ENCODE measurements around the gene SP1.
"Not testable (repeated sequence)": the region's sequence is repeated elsewhere in the genome, so short reads cannot be mapped to it uniquely, and the experiment has no call there.

Gene SP1

GRCh38 chr12:53430116-53430515 lies 50.1 kb downstream of the SP1 start:
- ChIA-PET CTCF (interaction anchor here (2.1 to 12.8 kb wide), 3 partner anchors 9 to 109 kb away, joined by 10 to 593 read pairs (median 63); partner anchors contain the start of genes AAAS and AMHR2), POLR2A (no interaction called here)
- no peak for DNase-seq (ENCODE audit: low read depth, low spot score)
- no peak for TF ChIP-seq CTCF (IDR thresholded peaks at IDR 0.05; ENCODE audit: insufficient read depth, low read length, missing control alignments)
- no peak overlapping the region for H3K4me3 ChIP-seq (ENCODE audit: low read depth, low read length)

- CTCF ChIA-PET, result interaction anchor here (0.8 to 12.8 kb wide), 4 partner anchors 10 to 110 kb away, joined by 4 to 593 read pairs (median 36); partner anchors contain the start of genes AAAS and AMHR2
- DNase-seq (ENCODE audit: low read depth, low spot score), result no peak
- POLR2A ChIA-PET, result interaction anchor here (0.7 kb wide), 1 partner anchor 10 kb away, joined by 3 read pairs; the partner anchor contains the start of gene PRR13
Measured at GRCh38 chr12:53431187-53431586, 51.2 kb downstream of the SP1 start.

DNA sequence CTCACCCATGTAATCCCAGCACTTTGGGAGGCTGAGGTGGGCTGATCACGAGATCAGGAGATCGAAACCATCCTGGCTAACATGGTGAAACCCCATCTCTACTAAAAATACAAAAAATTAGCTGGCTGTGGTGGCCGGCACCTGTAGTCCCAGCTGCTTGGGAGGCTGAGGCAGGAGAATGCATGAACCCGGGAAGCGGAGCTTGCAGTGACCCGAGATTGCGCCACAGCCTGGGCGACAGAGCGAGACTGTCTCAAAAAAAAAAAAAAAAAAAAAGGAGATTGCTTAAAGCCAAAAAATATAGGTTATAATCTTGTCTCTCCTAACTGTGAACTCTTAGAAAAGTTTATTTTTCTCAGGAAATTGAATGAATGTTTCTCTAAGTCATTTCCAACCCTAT lies 55.4 kb downstream of the SP1 start:
- CTCF ChIA-PET, result interaction anchor here (1.1 to 3.3 kb wide), 3 partner anchors 10 to 83 kb away, joined by 3 to 13 read pairs (median 6); no protein-coding TSS in a partner anchor
- POLR2A ChIA-PET; DNase-seq (ENCODE audit: low read depth, low spot score); H3K4me3 ChIP-seq (ENCODE audit: low read depth, low read length): not testable (repeated sequence)

More at GRCh38 chr12:53431187-53431586, 51.2 kb downstream of the SP1 start:
- H3K4me3 ChIP-seq (ENCODE audit: low read depth, low read length), result no peak overlapping the region
- TF ChIP-seq CTCF (IDR thresholded peaks at IDR 0.05; ENCODE audit: insufficient read depth, low read length, missing control alignments), result no peak

- not testable (repeated sequence) for DNase-seq (ENCODE audit: low read depth, low spot score); H3K4me3 ChIP-seq (ENCODE audit: low read depth, low read length)
- POLR2A ChIA-PET, result interaction anchor here (2.1 kb wide), 1 partner anchor 11 kb away, joined by 6 read pairs; no protein-coding TSS in a partner anchor
- CTCF ChIA-PET, result interaction anchor here (1.3 to 3.0 kb wide), 4 partner anchors 17 to 90 kb away, joined by 3 to 14 read pairs (median 10); partner anchors contain the start of gene AMHR2
Measured at GRCh38 chr12:53439582-53439981, 59.6 kb downstream of the SP1 start.

GRCh38 chr12:53441040-53441833 lies 61.3 kb downstream of the SP1 start, which contains the start of gene PRR13:
Gene PRR13 (plus strand): TSS chr12:53441734. CDS start chr12:53442715, 981 bp downstream.
- ChIA-PET CTCF (interaction anchor here (0.6 to 3.0 kb wide), 9 partner anchors 9 to 117 kb away, joined by 3 to 14 read pairs (median 5); no protein-coding TSS in a partner anchor), POLR2A (interaction anchor here (0.5 to 2.1 kb wide), 10 partner anchors 8 to 221 kb away, joined by 3 to 9 read pairs (median 4); partner anchors contain the start of genes AAAS, SP1 and TARBP2)
- no peak for TF ChIP-seq CTCF (IDR thresholded peaks at IDR 0.05; ENCODE audit: insufficient read depth, low read length, missing control alignments)
- H3K4me3 ChIP-seq (ENCODE audit: low read depth, low read length), result peak within 1 kb of the TSS; percentile 82
- peak; percentile 97 for DNase-seq (ENCODE audit: low read depth, low spot score)

DNA sequence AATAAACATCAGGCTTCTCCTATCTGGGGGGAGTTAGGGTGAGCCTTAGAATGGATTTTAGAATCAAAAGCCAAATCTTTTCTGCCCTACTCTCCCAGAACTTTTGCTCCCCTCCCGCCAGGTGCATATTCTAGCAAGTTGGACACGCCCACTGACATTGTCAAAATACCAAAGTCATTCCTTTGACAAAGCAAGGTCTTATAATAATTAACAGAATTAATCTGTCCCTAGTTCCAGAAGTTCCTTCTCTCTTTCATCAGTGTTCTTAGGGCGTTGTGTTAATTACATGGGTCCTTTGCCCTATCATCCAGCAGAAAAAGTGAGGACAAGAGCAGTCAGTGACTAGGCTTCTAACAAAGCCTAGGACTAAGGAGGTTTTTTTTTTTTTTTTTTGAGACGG lies 64.0 kb downstream of the SP1 start:
- DNase-seq (ENCODE audit: low read depth, low spot score), result no peak
- no peak overlapping the region for H3K4me3 ChIP-seq (ENCODE audit: low read depth, low read length)
- POLR2A ChIA-PET, result no interaction called here
- CTCF ChIA-PET, result interaction anchor here (0.9 to 1.6 kb wide), 2 partner anchors 92 to 123 kb away, joined by 3 to 4 read pairs; partner anchors contain the start of gene AAAS
- TF ChIP-seq CTCF (IDR thresholded peaks at IDR 0.05; ENCODE audit: insufficient read depth, low read length, missing control alignments), result no peak

GRCh38 chr12:53444593-53445325 lies 64.8 kb downstream of the SP1 start:
- CTCF ChIA-PET, result interaction anchor here (0.9 to 1.6 kb wide), 4 partner anchors 77 to 124 kb away, joined by 3 to 4 read pairs (median 3); partner anchors contain the start of gene AAAS
- H3K4me3 ChIP-seq (ENCODE audit: low read depth, low read length); POLR2A ChIA-PET; DNase-seq (ENCODE audit: low read depth, low spot score): not testable (repeated sequence)
